T-cell (primary cell): ENCODE measurements around the gene SDSL. TPM values are rescaled to one million over a fixed set of nuclear protein-coding genes. Genes with fewer than 3 reads are reported as not detected.

ENCODE experiments used
- ATAC-seq, 4 experiments: fragments of 200-7000 bp in 3 of 4; fragments of 150-1000 bp in 1 of 4; cut with Tn5 transposase; replicated peaks in 1 of 4; 1 replicate in 3 of 4; 2 replicates in 1 of 4; pipeline ENCODE4 v1.10.0; 2021; ENCODE audit warnings: moderate library complexity in 3 of 4, mild to moderate bottlenecking in 2 of 4, moderate number of reproducible peaks in 1 of 4
- CTCF ChIA-PET, 2 donors: fragments of 300-600 bp; sonication (Branson Sonifier 250); formaldehyde crosslinking; loops; one replicate each; lab custom pipeline; 2022; ENCODE audit warnings: antibody characterized with exemption in 2 of 2; lab: Charles Lee
- POLR2A ChIA-PET, 2 donors: fragments of 300-600 bp; sonication (Branson Sonifier 250); formaldehyde crosslinking; loops; one replicate each; lab custom pipeline; 2022; ENCODE audit warnings: antibody characterized with exemption in 2 of 2; lab: Charles Lee
- DNase-seq, 35 experiments: peaks; one replicate each; pipeline versions ENCODE4 v3.0.0 to v3.0.0-alpha.2; 2013 to 2023
- H3K27ac ChIP-seq: one replicate; pipeline ENCODE4 v1.5.1; 2013; ENCODE audit warnings: low read length
- H3K27me3 ChIP-seq, 2 experiments: replicated peaks in 1 of 2; 1 replicate in 1 of 2; 2 replicates in 1 of 2; pipeline versions ENCODE4 v1.6.1 to v1.7.0; 2013; ENCODE audit warnings: low read length in 1 of 2, mixed read lengths in 1 of 2; ENCODE audit not compliant: control insufficient read depth in 2 of 2, insufficient read depth in 2 of 2; ENCODE audit errors: extremely low read depth in 1 of 2
- H3K36me3 ChIP-seq, 2 donors: 1 replicate in 1 of 2; 2 replicates in 1 of 2; pipeline versions ENCODE4 v1.6.1 to v1.7.0; 2013; ENCODE audit warnings: low read length in 1 of 2; ENCODE audit not compliant: control insufficient read depth in 2 of 2, insufficient read depth in 1 of 2; ENCODE audit errors: extremely low read depth in 1 of 2
- H3K4me1 ChIP-seq, 2 experiments: 1 replicate in 1 of 2; 2 replicates in 1 of 2; pipeline versions ENCODE4 v1.6.1 to v1.7.0; 2013; ENCODE audit warnings: low read length in 2 of 2, mixed read lengths in 1 of 2; ENCODE audit not compliant: insufficient read depth in 2 of 2, control insufficient read depth in 1 of 2; ENCODE audit errors: extremely low read depth in 1 of 2
- H3K4me3 ChIP-seq, 2 donors: 1 replicate in 1 of 2; 2 replicates in 1 of 2; pipeline versions ENCODE4 v1.5.1 to v1.7.0; 2013; ENCODE audit warnings: mild to moderate bottlenecking in 2 of 2, low read length in 1 of 2, moderate library complexity in 1 of 2; ENCODE audit not compliant: control insufficient read depth in 1 of 2; ENCODE audit errors: extremely low read depth in 1 of 2
- H3K9me3 ChIP-seq: 2 replicates; pipeline ENCODE4 v1.7.0; 2013
- H3K27ac Mint-ChIP-seq, 2 donors: one replicate each; pipeline ENCODE4 v1.8.0; 2020 to 2021; ENCODE audit warnings: mild to moderate bottlenecking in 2 of 2, mixed read lengths in 2 of 2
- H3K27me3 Mint-ChIP-seq, 2 donors: one replicate each; pipeline ENCODE4 v1.8.0; 2021 to 2022; ENCODE audit warnings: mixed read lengths in 2 of 2
- H3K36me3 Mint-ChIP-seq: one replicate; pipeline ENCODE4 v1.8.0; 2021; ENCODE audit warnings: mixed read lengths
- H3K4me1 Mint-ChIP-seq, 3 donors: one replicate each; pipeline ENCODE4 v1.8.0; 2020 to 2022; ENCODE audit warnings: mixed read lengths in 3 of 3, mild to moderate bottlenecking in 1 of 3
- H3K4me3 Mint-ChIP-seq, 3 donors: one replicate each; pipeline ENCODE4 v1.8.0; 2020 to 2022; ENCODE audit warnings: mild to moderate bottlenecking in 3 of 3, mixed read lengths in 3 of 3, moderate library complexity in 3 of 3
- H3K9me3 Mint-ChIP-seq, 3 donors: one replicate each; pipeline ENCODE4 v1.8.0; 2020 to 2022; ENCODE audit warnings: mixed read lengths in 3 of 3
- WGBS: methylation state at CpG from one replicate; pipeline ENCODE4 v1.1.5; 2013; ENCODE audit warnings: missing lambda C conversion rate; ENCODE audit not compliant: insufficient coverage; 5-methylcytosine and 5-hydroxymethylcytosine counted together
- total RNA-seq, 35 experiments: library from RNA in 6 of 35; stranded (reverse) in 6 of 35; fragments of 120-200 nt in 1 of 35; gene quantifications; one replicate each; pipeline versions ENCODE4 v1.2.1 to v1.2.4 and lab custom pipeline; 2013 to 2026

Gene SDSL
- total RNA-seq, 5 donors from 2014 or later (not counting 1 experiment from before 2014, with no cell fraction given) = 0.19 to 2.3 (median 0.44) TPM; not detected in 1

GRCh38 chr12:113425960-113426453 is 3.8 kb downstream of the SDSL start:
- Mint-ChIP-seq H3K36me3 (no peaks in the 10 kb centered on the region), H3K9me3 (no peaks in the 10 kb centered on the region), H3K27me3 (peaks cover 9 to 28% of the 10 kb centered on the region in 2 donors), H3K4me1 (peaks cover 0 to 4% (median 0%) of the 10 kb centered on the region in 3 donors), H3K4me3 (no peak overlapping the region), H3K27ac (no peak overlapping the region)
- no peak for ATAC-seq
- no peak overlapping the region for H3K4me3 ChIP-seq
- no peaks in the 10 kb centered on the region for H3K9me3 ChIP-seq
- WGBS = 64% methylated on average over 8 of the region's 11 CpGs
- no peak overlapping the region for H3K27ac ChIP-seq
- H3K4me1 ChIP-seq = peaks cover 0 to 3% of the 10 kb centered on the region in 2 experiments
- ChIA-PET CTCF (interaction anchor here (0.6 to 1.3 kb wide), 4 partner anchors 16 to 116 kb away, joined by 3 to 6 read pairs (median 4); no protein-coding TSS in a partner anchor), POLR2A (no interaction called here)
- peaks cover 0 to 36% of the 10 kb centered on the region in 2 experiments for H3K27me3 ChIP-seq
- no peaks in the 10 kb centered on the region for H3K36me3 ChIP-seq
- DNase-seq = no peak

DNA sequence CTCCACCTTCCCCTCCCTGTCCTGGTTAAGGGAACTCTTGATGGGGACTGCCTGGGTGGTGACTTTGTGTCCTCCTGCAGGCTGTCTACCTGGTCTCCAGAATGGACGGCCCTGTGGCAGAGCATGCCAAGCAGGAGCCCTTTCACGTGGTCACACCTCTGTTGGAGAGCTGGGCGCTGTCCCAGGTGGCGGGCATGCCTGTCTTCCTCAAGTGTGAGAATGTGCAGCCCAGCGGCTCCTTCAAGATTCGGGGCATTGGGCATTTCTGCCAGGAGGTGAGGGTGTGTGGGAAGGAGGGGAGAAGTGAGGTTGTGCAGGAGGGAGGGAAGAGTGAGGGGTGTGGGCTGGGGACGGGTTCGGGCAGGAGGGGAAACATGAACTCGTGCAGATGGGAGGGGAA is 5.7 kb downstream of the SDSL start:
- H3K9me3 ChIP-seq = no peaks in the 10 kb centered on the region
- 77% methylated on average over 6 of the region's 9 CpGs for WGBS
- ChIA-PET POLR2A (no interaction called here), CTCF (no interaction called here)
- H3K4me1 ChIP-seq = no peaks in the 10 kb centered on the region
- no peak overlapping the region for H3K4me3 ChIP-seq
- H3K9me3 Mint-ChIP-seq = no peaks in the 10 kb centered on the region
- no peaks in the 10 kb centered on the region for H3K36me3 ChIP-seq
- DNase-seq (no peak), ATAC-seq (no peak)
- H3K4me3 Mint-ChIP-seq = no peak overlapping the region
- H3K36me3 Mint-ChIP-seq = no peaks in the 10 kb centered on the region
- no peak overlapping the region for H3K27ac Mint-ChIP-seq
- no peak overlapping the region for H3K27ac ChIP-seq
- peaks cover 0 to 27% of the 10 kb centered on the region in 2 experiments for H3K27me3 ChIP-seq
- peaks cover 11 to 28% of the 10 kb centered on the region in 2 donors for H3K27me3 Mint-ChIP-seq
- H3K4me1 Mint-ChIP-seq = no peaks in the 10 kb centered on the region

DNA sequence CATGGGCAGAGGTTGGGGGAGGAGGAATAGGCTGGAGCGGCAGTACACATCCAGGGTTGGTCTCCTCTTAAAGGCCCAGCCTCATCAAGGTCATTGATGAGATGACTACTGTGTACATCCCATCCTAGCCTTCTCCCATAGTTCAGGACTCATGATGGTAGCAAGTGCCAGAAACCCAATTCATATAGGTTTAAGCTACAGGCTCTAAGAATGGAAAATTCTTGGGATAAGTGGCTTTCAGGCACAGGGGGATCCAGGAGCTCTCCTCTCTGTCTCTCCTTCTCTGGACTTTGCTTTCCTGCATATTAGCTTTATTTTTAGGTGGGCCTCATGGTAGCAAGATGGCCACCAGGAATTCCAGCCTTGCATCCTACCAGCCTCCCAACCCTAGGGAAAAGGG is 6.3 kb downstream of the SDSL start:
- no peaks in the 10 kb centered on the region for H3K4me1 Mint-ChIP-seq
- no peak for ATAC-seq
- no CpG with 5 or more reads among the region's 1 CpG for WGBS
- no peak overlapping the region for H3K4me3 Mint-ChIP-seq
- peaks cover 11 to 32% of the 10 kb centered on the region in 2 donors for H3K27me3 Mint-ChIP-seq
- DNase-seq = no peak
- peaks cover 0 to 28% of the 10 kb centered on the region in 2 experiments for H3K27me3 ChIP-seq
- POLR2A ChIA-PET = no interaction called here
- no peak overlapping the region for H3K27ac Mint-ChIP-seq
- H3K9me3 Mint-ChIP-seq = no peaks in the 10 kb centered on the region
- no peaks in the 10 kb centered on the region for H3K36me3 Mint-ChIP-seq
- no peaks in the 10 kb centered on the region for H3K9me3 ChIP-seq
- H3K4me1 ChIP-seq = no peaks in the 10 kb centered on the region
- CTCF ChIA-PET = interaction anchor here in 1 of 2 donors (0.7 kb wide), 2 partner anchors 29 to 206 kb away, joined by 3 to 4 read pairs; no protein-coding TSS in a partner anchor
- no peak overlapping the region for H3K4me3 ChIP-seq
- H3K27ac ChIP-seq = no peak overlapping the region
- H3K36me3 ChIP-seq = no peaks in the 10 kb centered on the region

GRCh38 chr12:113432986-113433385 is 10.8 kb downstream of the SDSL start:
- H3K4me1 ChIP-seq = no peaks in the 10 kb centered on the region
- Mint-ChIP-seq H3K36me3 (no peaks in the 10 kb centered on the region), H3K27me3 (peaks cover 11 to 24% of the 10 kb centered on the region in 2 donors), H3K9me3 (no peaks in the 10 kb centered on the region), H3K4me1 (no peaks in the 10 kb centered on the region), H3K4me3 (no peak overlapping the region), H3K27ac (no peak overlapping the region)
- ChIA-PET POLR2A (no interaction called here), CTCF (no interaction called here)
- H3K36me3 ChIP-seq = no peaks in the 10 kb centered on the region
- H3K9me3 ChIP-seq = no peaks in the 10 kb centered on the region
- DNase-seq (no peak), ATAC-seq (no peak)
- H3K4me3 ChIP-seq = no peak overlapping the region
- peaks cover 0 to 33% of the 10 kb centered on the region in 2 experiments for H3K27me3 ChIP-seq
- no peak overlapping the region for H3K27ac ChIP-seq

GRCh38 chr12:113435367-113435766 is 13.2 kb downstream of the SDSL start:
- Mint-ChIP-seq H3K9me3 (no peaks in the 10 kb centered on the region), H3K27me3 (peaks cover 11 to 16% of the 10 kb centered on the region in 2 donors), H3K4me1 (no peaks in the 10 kb centered on the region), H3K27ac (no peak overlapping the region), H3K36me3 (no peaks in the 10 kb centered on the region), H3K4me3 (no peak overlapping the region)
- no peaks in the 10 kb centered on the region for H3K4me1 ChIP-seq
- DNase-seq = no peak
- H3K36me3 ChIP-seq = no peaks in the 10 kb centered on the region
- ChIA-PET POLR2A (no interaction called here), CTCF (no interaction called here)
- 86% methylated on average over 3 of the region's 5 CpGs for WGBS
- H3K27ac ChIP-seq = no peak overlapping the region
- peaks cover 0 to 35% of the 10 kb centered on the region in 2 experiments for H3K27me3 ChIP-seq
- H3K4me3 ChIP-seq = no peak overlapping the region
- no peaks in the 10 kb centered on the region for H3K9me3 ChIP-seq
- ATAC-seq = no peak

DNA sequence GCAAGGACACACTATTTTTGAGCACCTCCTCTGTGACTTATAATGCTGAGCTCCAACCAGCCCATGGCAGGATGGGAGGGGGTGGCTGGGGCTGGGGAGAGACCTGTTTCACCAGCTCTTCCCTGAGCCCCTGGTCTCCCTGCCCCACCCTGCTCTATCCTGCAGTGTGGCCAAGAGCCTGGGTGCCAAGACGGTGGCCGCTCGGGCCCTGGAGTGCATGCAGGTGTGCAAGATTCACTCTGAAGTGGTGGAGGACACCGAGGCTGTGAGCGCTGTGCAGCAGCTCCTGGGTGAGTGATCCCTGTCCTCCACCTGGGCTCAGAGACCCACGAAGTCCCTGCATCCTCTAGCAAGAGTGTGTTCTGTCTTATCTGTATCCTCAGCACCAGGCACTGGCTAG is 14.4 kb downstream of the SDSL start:
- peaks cover 9 to 20% of the 10 kb centered on the region in 2 donors for H3K27me3 Mint-ChIP-seq

More for the DNA sequence above, 14.4 kb downstream of the SDSL start:
- H3K4me1 ChIP-seq = no peaks in the 10 kb centered on the region
- CTCF ChIA-PET = no interaction called here
- Mint-ChIP-seq H3K9me3 (no peaks in the 10 kb centered on the region), H3K27ac (no peak overlapping the region), H3K36me3 (no peaks in the 10 kb centered on the region), H3K4me3 (no peak overlapping the region), H3K4me1 (no peaks in the 10 kb centered on the region)
- no peaks in the 10 kb centered on the region for H3K9me3 ChIP-seq
- POLR2A ChIA-PET = no interaction called here
- WGBS = 75% methylated on average over 3 of the region's 6 CpGs
- H3K36me3 ChIP-seq = no peaks in the 10 kb centered on the region
- no peak overlapping the region for H3K27ac ChIP-seq
- peaks cover 0 to 38% of the 10 kb centered on the region in 2 experiments for H3K27me3 ChIP-seq
- no peak for ATAC-seq
- no peak for DNase-seq
- H3K4me3 ChIP-seq = no peak overlapping the region
